Measurements from ENCODE around the gene BOK. TPM values are rescaled to one million over a fixed set of nuclear protein-coding genes. Genes with fewer than 3 reads are reported as not detected.

Gene BOK
- total and polyA plus RNA-seq, 10 of the 15 experiments (the other 5 are each of a cell fraction or from before 2014, with no cell fraction given): 0.04 to 0.15 (median 0.12) TPM; not detected in 7

DNA sequence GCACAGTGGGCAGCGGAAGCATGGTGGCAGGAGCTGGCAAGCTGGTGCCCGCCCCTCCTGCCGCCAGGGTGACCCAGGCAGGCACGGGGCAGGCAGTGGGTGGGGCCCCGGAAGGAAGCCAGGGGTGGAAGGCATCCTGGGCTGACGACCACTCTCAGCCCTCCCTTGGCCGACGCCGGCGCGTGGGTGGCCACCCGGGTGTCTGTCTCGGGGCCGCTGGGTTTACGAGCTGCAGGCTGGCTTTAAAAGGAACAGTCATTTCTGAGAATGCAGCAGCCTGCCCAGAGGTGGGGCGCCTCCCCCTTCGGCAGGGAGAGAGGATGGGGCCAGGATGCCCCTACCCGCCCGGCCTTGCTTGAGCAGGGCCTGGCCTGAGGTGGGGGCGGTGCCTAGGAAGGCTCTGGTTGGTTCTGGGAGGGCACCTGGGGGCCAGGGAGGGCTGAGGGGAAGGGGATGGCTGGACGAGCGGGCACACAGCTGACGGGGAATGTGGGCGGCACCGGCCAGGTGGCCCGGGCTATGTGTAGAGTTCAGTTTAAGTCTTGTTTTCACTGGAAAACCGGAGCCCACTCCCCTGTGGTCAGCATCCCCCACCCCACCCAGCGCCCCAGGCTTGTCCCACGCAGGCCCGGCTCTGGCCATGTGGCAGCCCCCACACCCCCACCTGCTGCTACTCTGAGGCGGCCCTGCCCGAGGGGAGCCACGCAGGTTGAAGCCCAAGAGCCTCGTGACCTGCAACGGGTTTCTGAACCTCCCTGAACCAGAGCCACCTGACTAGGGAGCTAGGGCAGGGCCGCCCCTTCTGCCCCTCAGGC lies 6.3 kb downstream of the BOK start:
- POLR2A ChIA-PET: no interaction called here
- H3K4me2 ChIP-seq (ENCODE audit: control insufficient read depth, insufficient read depth): no peak overlapping the region
- H4K20me1 ChIP-seq (ENCODE audit: control insufficient read depth, insufficient read depth): no peaks in the 10 kb centered on the region
- no peaks in the 10 kb centered on the region for H3K79me2 ChIP-seq (ENCODE audit: control insufficient read depth, insufficient read depth, low read length)
- H2AFZ ChIP-seq (ENCODE audit: control insufficient read depth, low read depth, low read length): no peak overlapping the region
- RAD21 ChIA-PET (ENCODE audit: unreplicated experiment): no interaction called here
- CTCF ChIA-PET: no interaction called here
- H3K27ac ChIP-seq (ENCODE audit: control insufficient read depth, insufficient read depth): no peak overlapping the region
- in situ Hi-C loops (cut with MboI): no loop called here
- no peaks in the 10 kb centered on the region for H3K36me3 ChIP-seq (ENCODE audit: control insufficient read depth in 2 of 2, insufficient read depth in 2 of 2, low read length in 1 of 2)
- FAIRE-seq (no peak), DNase-seq (ENCODE audit: low read depth, low spot score) (no peak), ATAC-seq (no peak)
- WGBS (ENCODE audit: insufficient coverage, insufficient replicate concordance, low lambda C conversion rate, missing lambda C conversion rate): 22% methylated on average over 30 of the region's 36 CpGs
- H3K9me3 ChIP-seq (replicated peaks; ENCODE audit: control insufficient read depth, insufficient read depth, low read length): no peaks in the 10 kb centered on the region
- intact Hi-C loops (cut with micrococcal nuclease; ENCODE audit: unreplicated experiment): no loop called here
- SMC1A ChIA-PET (ENCODE audit: uncharacterized antibody, unreplicated experiment): no interaction called here
- H3K4me1 ChIP-seq (ENCODE audit: control insufficient read depth, insufficient read depth, low read length): no peaks in the 10 kb centered on the region
- H3K9ac ChIP-seq (ENCODE audit: control insufficient read depth, insufficient read depth, low read length): no peak overlapping the region
- no TSS peak for BruUV-seq (replicated peaks)
- H3K27me3 ChIP-seq (replicated peaks in 1 of 2; ENCODE audit: control insufficient read depth in 2 of 2, insufficient read depth in 2 of 2, low read length in 1 of 2): no peaks in the 10 kb centered on the region
- H3K4me3 ChIP-seq: no peak overlapping the region
- TF ChIP-seq MEF2B (IDR thresholded peaks at IDR 0.05; ENCODE audit: partially characterized antibody, poor library complexity, severe bottlenecking): no peak
- TF ChIP-seq ZNF217 (IDR thresholded peaks at IDR 0.05): no peak
- TF ChIP-seq RFX5 (IDR thresholded peaks at IDR 0.05; ENCODE audit: low read depth, low read length): no peak
- no peak for TF ChIP-seq TCF12 (IDR thresholded peaks at IDR 0.05; ENCODE audit: low read depth, low read length)
- no peak for TF ChIP-seq E2F4 (IDR thresholded peaks at IDR 0.05; ENCODE audit: low read depth, low read length)
- no peak for TF ChIP-seq USF1 (IDR thresholded peaks at IDR 0.05; ENCODE audit: borderline replicate concordance, extremely low read length, insufficient read depth, low read depth, low read length)
- no peak for TF ChIP-seq EP300 (IDR thresholded peaks at IDR 0.05; ENCODE audit: borderline replicate concordance in 1 of 2, control insufficient read depth in 1 of 2, low read depth in 2 of 2, low read length in 2 of 2)
- TF ChIP-seq SIX5 (IDR thresholded peaks at IDR 0.05; ENCODE audit: low read depth, low read length, severe bottlenecking): no peak
- TF ChIP-seq, protein P1, sequence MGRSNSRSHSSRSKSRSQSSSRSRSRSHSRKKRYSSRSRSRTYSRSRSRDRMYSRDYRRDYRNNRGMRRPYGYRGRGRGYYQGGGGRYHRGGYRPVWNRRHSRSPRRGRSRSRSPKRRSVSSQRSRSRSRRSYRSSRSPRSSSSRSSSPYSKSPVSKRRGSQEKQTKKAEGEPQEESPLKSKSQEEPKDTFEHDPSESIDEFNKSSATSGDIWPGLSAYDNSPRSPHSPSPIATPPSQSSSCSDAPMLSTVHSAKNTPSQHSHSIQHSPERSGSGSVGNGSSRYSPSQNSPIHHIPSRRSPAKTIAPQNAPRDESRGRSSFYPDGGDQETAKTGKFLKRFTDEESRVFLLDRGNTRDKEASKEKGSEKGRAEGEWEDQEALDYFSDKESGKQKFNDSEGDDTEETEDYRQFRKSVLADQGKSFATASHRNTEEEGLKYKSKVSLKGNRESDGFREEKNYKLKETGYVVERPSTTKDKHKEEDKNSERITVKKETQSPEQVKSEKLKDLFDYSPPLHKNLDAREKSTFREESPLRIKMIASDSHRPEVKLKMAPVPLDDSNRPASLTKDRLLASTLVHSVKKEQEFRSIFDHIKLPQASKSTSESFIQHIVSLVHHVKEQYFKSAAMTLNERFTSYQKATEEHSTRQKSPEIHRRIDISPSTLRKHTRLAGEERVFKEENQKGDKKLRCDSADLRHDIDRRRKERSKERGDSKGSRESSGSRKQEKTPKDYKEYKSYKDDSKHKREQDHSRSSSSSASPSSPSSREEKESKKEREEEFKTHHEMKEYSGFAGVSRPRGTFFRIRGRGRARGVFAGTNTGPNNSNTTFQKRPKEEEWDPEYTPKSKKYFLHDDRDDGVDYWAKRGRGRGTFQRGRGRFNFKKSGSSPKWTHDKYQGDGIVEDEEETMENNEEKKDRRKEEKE (IDR thresholded peaks at IDR 0.05): no peak
- no peak for TF ChIP-seq MAX (IDR thresholded peaks at IDR 0.05; ENCODE audit: low read depth, low read length)
- TF ChIP-seq ETV6 (conservative IDR thresholded peaks at IDR 0.05 in 1 of 2, IDR thresholded peaks at IDR 0.05 in 1 of 2; ENCODE audit: borderline replicate concordance in 1 of 2, low read depth in 1 of 2): no peak
- TF ChIP-seq, protein P2, sequence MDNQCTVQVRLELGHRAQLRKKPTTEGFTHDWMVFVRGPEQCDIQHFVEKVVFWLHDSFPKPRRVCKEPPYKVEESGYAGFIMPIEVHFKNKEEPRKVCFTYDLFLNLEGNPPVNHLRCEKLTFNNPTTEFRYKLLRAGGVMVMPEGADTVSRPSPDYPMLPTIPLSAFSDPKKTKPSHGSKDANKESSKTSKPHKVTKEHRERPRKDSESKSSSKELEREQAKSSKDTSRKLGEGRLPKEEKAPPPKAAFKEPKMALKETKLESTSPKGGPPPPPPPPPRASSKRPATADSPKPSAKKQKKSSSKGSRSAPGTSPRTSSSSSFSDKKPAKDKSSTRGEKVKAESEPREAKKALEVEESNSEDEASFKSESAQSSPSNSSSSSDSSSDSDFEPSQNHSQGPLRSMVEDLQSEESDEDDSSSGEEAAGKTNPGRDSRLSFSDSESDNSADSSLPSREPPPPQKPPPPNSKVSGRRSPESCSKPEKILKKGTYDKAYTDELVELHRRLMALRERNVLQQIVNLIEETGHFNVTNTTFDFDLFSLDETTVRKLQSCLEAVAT (IDR thresholded peaks at IDR 0.05): no peak
- TF ChIP-seq PML (IDR thresholded peaks at IDR 0.05; ENCODE audit: low read length): no peak
- no peak for TF ChIP-seq ZNF207 (IDR thresholded peaks at IDR 0.05; ENCODE audit: borderline replicate concordance)
- TF ChIP-seq POU2F2 (IDR thresholded peaks at IDR 0.05; ENCODE audit: borderline replicate concordance, low read depth, low read length): no peak
- no peak for TF ChIP-seq NFXL1 (IDR thresholded peaks at IDR 0.05; ENCODE audit: borderline replicate concordance)
- no peak for TF ChIP-seq SREBF2 (IDR thresholded peaks at IDR 0.05; ENCODE audit: low read length)

All from GM12878 (cell line).